PC-3 (cell line): ENCODE data around the gene KIAA1328. TPM values are rescaled to one million over a fixed set of nuclear protein-coding genes. Genes with fewer than 3 reads are reported as not detected.

Experiments
- ATAC-seq: fragments of 200-7000 bp; cut with Tn5 transposase; 2 replicates; pipeline ENCODE4 v1.9.1; 2020; ENCODE audit warnings: mild to moderate bottlenecking, moderate library complexity
- BruUV-seq: library from RNA; stranded (reverse); fragments of 400-500 nt; replicated peaks from 2 replicates; lab custom pipeline; 2021; lab: Mats Ljungman, UMichigan
- CTCF ChIA-PET: fragments of 300-600 bp; sonication (Branson Sonifier 250); formaldehyde crosslinking; loops from one replicate; lab custom pipeline; 2022; ENCODE audit warnings: antibody characterized with exemption; lab: Charles Lee
- POLR2A ChIA-PET: fragments of 300-600 bp; sonication (Branson Sonifier 250); formaldehyde crosslinking; loops from one replicate; lab custom pipeline; 2022; ENCODE audit warnings: antibody characterized with exemption; ENCODE audit not compliant: unreplicated experiment; lab: Charles Lee
- DNase-seq: peaks from one replicate; pipeline ENCODE4 v3.0.0-alpha.2; 2015
- H2AFZ ChIP-seq: fragments of 300-600 bp; sonication (generic); 2 replicates; pipeline ENCODE4 v1.6.0; 2016; ENCODE audit warnings: antibody characterized with exemption, low read length
- H3F3A ChIP-seq: fragments of 300-600 bp; sonication (generic); one replicate; pipeline ENCODE4 v1.6.0; 2017; ENCODE audit warnings: antibody characterized with exemption, low read length, control low read depth, mild to moderate bottlenecking; ENCODE audit not compliant: unreplicated experiment
- H3K27ac ChIP-seq: fragments of 300-600 bp; sonication (generic); 2 replicates; pipeline ENCODE4 v1.5.1; 2016; ENCODE audit warnings: mild to moderate bottlenecking, low read length
- H3K27me3 ChIP-seq: fragments of 300-600 bp; sonication (generic); 2 replicates; pipeline ENCODE4 v1.6.1; 2016; ENCODE audit warnings: low read length, mixed read lengths
- H3K36me3 ChIP-seq: fragments of 300-600 bp; sonication (generic); 2 replicates; pipeline ENCODE4 v1.6.1; 2016; ENCODE audit warnings: low read depth, mixed run types, low read length, mixed read lengths
- H3K4me1 ChIP-seq: fragments of 300-600 bp; sonication (generic); 2 replicates; pipeline ENCODE4 v1.5.1; 2016; ENCODE audit warnings: low read length; ENCODE audit not compliant: insufficient read depth
- H3K4me2 ChIP-seq: fragments of 300-600 bp; sonication (generic); 2 replicates; pipeline ENCODE4 v1.6.0; 2016; ENCODE audit warnings: low read length
- H3K4me3 ChIP-seq: fragments of 300-600 bp; sonication (generic); 2 replicates; pipeline ENCODE4 v1.5.1; 2016; ENCODE audit warnings: mild to moderate bottlenecking, low read length, mixed read lengths
- H3K79me2 ChIP-seq: fragments of 300-600 bp; sonication (generic); 2 replicates; pipeline ENCODE4 v1.6.1; 2017; ENCODE audit warnings: low read length, mixed read lengths
- H3K9ac ChIP-seq: fragments of 300-600 bp; sonication (generic); 2 replicates; pipeline ENCODE4 v1.6.0; 2016; ENCODE audit warnings: mild to moderate bottlenecking, low read length
- H3K9me2 ChIP-seq: fragments of 300-600 bp; sonication (generic); replicated peaks from 2 replicates; pipeline ENCODE4 v1.6.1; 2016; ENCODE audit warnings: mixed run types, low read length, mixed read lengths
- H3K9me3 ChIP-seq: fragments of 300-600 bp; sonication (generic); 2 replicates; pipeline ENCODE4 v1.6.1; 2016; ENCODE audit warnings: low read length, mixed read lengths
- H4K20me1 ChIP-seq: fragments of 300-600 bp; sonication (generic); 2 replicates; pipeline ENCODE4 v1.6.1; 2016; ENCODE audit warnings: low read length, mixed read lengths
- EZH2 ChIP-seq: fragments of 300-600 bp; sonication (generic); IDR thresholded peaks from one replicate; pipeline ENCODE4 v1.6.1; 2017; ENCODE audit warnings: antibody characterized with exemption, mild to moderate bottlenecking, low read length; ENCODE audit not compliant: unreplicated experiment
- EZH2phosphoT487 ChIP-seq: fragments of 300-600 bp; sonication (generic); IDR thresholded peaks from 2 replicates; pipeline ENCODE4 v1.6.1; 2018; ENCODE audit warnings: mild to moderate bottlenecking, antibody characterized with exemption, low read length, borderline replicate concordance
- intact Hi-C: fragments of 100-400 bp; cut with micrococcal nuclease; formaldehyde crosslinking; loops from 2 replicates; pipeline ENCODE4 v1.9.0; 2023
- total RNA-seq: library from RNA; depleted of rRNA; stranded (reverse); fragments of >200 nt; gene quantifications from 2 replicates; pipeline ENCODE4 v1.2.3, GENCODE V29; 2014
- TF ChIP-seq, protein P1 (sequence below): fragments of 300-600 bp; sonication (generic); conservative IDR thresholded peaks from 2 replicates; pipeline ENCODE4 v1.5.1; 2017; ENCODE audit warnings: antibody characterized with exemption, low read depth, mild to moderate bottlenecking, low read length

The KIAA1328 gene
- total RNA-seq, 1 experiment from 2014 or later: 4.4 TPM

DNA sequence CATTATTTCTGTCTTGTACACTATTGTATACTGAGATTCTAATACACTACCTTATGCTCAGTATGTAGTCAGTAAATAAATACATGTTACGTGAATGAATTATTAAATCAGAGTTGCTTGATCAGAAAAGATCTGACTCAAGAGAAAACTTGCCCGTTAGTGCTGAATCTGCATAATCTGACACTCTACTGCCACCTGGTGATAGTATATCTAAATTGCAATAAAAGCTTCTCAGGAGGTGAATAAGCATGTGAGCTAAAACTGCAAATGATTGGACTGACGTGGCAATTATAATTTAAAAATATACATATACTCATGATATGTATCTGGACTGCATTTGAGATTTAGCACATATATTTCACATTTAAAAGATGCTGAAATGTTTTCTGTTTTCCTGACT, 70.4 kb downstream of the KIAA1328 start:
- H3F3A ChIP-seq: no peaks in the 10 kb centered on the region
- no peak overlapping the region for H3K27ac ChIP-seq
- no peaks in the 10 kb centered on the region for H3K79me2 ChIP-seq
- no peak for TF ChIP-seq EZH2phosphoT487
- TF ChIP-seq, protein P1, sequence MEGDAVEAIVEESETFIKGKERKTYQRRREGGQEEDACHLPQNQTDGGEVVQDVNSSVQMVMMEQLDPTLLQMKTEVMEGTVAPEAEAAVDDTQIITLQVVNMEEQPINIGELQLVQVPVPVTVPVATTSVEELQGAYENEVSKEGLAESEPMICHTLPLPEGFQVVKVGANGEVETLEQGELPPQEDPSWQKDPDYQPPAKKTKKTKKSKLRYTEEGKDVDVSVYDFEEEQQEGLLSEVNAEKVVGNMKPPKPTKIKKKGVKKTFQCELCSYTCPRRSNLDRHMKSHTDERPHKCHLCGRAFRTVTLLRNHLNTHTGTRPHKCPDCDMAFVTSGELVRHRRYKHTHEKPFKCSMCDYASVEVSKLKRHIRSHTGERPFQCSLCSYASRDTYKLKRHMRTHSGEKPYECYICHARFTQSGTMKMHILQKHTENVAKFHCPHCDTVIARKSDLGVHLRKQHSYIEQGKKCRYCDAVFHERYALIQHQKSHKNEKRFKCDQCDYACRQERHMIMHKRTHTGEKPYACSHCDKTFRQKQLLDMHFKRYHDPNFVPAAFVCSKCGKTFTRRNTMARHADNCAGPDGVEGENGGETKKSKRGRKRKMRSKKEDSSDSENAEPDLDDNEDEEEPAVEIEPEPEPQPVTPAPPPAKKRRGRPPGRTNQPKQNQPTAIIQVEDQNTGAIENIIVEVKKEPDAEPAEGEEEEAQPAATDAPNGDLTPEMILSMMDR: peak; percentile 50
- H3K4me3 ChIP-seq: no peak overlapping the region
- no TSS peak for BruUV-seq
- no peaks in the 10 kb centered on the region for H3K27me3 ChIP-seq
- H2AFZ ChIP-seq: no peak overlapping the region
- intact Hi-C loops: no loop called here
- ChIA-PET POLR2A (no interaction called here), CTCF (interaction anchor here (0.6 to 0.7 kb wide), 3 partner anchors 17 to 602 kb away, joined by 3 to 6 read pairs (median 4); partner anchors contain the start of gene FHOD3)
- DNase-seq: peak; percentile 48
- H4K20me1 ChIP-seq: no peaks in the 10 kb centered on the region
- H3K9me3 ChIP-seq: no peaks in the 10 kb centered on the region
- no peak overlapping the region for H3K4me2 ChIP-seq
- no peaks in the 10 kb centered on the region for H3K9me2 ChIP-seq
- no peak for ATAC-seq
- no peak overlapping the region for H3K9ac ChIP-seq
- H3K36me3 ChIP-seq: no peaks in the 10 kb centered on the region
- peaks cover 15% of the 10 kb centered on the region for H3K4me1 ChIP-seq

DNA sequence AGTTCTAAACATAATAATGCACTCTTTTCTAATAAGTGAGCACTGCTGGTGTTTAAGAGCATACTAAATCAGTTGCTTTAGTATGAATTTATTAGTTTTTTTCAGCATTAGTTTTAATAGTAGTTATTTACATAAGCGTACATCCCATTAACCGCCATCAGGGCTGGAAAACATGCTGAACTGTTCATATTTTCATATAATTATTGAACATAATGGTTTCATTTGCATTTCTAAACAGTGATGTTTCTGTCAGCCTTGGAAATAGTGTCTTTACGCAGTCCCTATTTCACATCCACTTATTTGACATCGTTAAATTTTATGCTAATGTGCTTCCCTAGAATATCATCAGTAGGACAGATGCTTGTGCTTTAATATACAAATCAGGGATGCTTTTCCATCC, 71.5 kb downstream of the KIAA1328 start:
- H3K9ac ChIP-seq: no peak overlapping the region
- TF ChIP-seq EZH2phosphoT487 (no peak), EZH2 (no peak)
- TF ChIP-seq, protein P1: no peak
- H4K20me1 ChIP-seq: no peaks in the 10 kb centered on the region

DNA sequence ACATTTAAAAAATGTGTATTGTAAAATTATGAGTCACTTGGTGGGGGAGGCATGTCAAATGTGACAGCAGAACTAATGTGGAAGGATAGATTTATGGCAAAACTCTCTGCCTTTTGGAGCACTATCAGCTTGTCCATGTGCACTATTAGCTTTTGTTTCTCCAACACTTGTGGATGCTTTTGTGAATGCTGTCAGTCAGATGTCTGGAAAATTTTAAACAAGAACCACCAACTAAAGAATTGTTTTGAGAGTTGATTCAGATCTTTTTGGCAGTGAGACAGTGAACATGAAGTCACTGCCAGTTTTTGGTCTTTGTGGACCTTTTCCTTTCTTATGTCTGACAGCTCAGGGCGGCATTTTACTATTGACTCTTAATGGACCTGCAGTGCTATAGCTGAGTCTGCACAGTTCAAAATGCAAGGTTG, 72.4 kb downstream of the KIAA1328 start:
- Histone ChIP-seq H3K79me2 (no peaks in the 10 kb centered on the region), H2AFZ (no peak overlapping the region), H3K9me2 (no peaks in the 10 kb centered on the region), H3K9me3 (no peaks in the 10 kb centered on the region), H3K4me3 (no peak overlapping the region), H3K4me2 (peak overlapping the region; percentile 39), H3K9ac (no peak overlapping the region), H4K20me1 (no peaks in the 10 kb centered on the region), H3K4me1 (peaks cover 15% of the 10 kb centered on the region), H3F3A (no peaks in the 10 kb centered on the region), H3K27ac (no peak overlapping the region), H3K27me3 (no peaks in the 10 kb centered on the region), H3K36me3 (no peaks in the 10 kb centered on the region)
- peak; percentile 73 for ATAC-seq
- TF ChIP-seq EZH2phosphoT487 (no peak), EZH2 (no peak)
- TF ChIP-seq, protein P1: no peak
- ChIA-PET CTCF (interaction anchor here (0.7 kb wide), 1 partner anchor 73 kb away, joined by 4 read pairs; the partner anchor contains the start of gene TPGS2), POLR2A (no interaction called here)
- intact Hi-C loops: no loop called here
- peak; percentile 27 for DNase-seq
- BruUV-seq: no TSS peak

More for the DNA sequence above, 71.5 kb downstream of the KIAA1328 start:
- ATAC-seq (no peak), DNase-seq (no peak)
- no peaks in the 10 kb centered on the region for H3K79me2 ChIP-seq
- H3K27ac ChIP-seq: no peak overlapping the region
- BruUV-seq: no TSS peak
- ChIA-PET POLR2A (no interaction called here), CTCF (no interaction called here)
- no peaks in the 10 kb centered on the region for H3K9me2 ChIP-seq
- intact Hi-C loops: no loop called here
- H3F3A ChIP-seq: no peaks in the 10 kb centered on the region
- no peaks in the 10 kb centered on the region for H3K36me3 ChIP-seq
- H3K4me1 ChIP-seq: peaks cover 15% of the 10 kb centered on the region
- no peak overlapping the region for H3K4me3 ChIP-seq
- no peaks in the 10 kb centered on the region for H3K9me3 ChIP-seq
- no peak overlapping the region for H2AFZ ChIP-seq
- H3K27me3 ChIP-seq: no peaks in the 10 kb centered on the region
- H3K4me2 ChIP-seq: 0 out of 2 replicates have a peak overlapping the region, but pooled peaks have one; percentile 39
